ENCODE results near the gene MSRB3. TPM values are rescaled to one million over a fixed set of nuclear protein-coding genes. Genes with fewer than 3 reads are reported as not detected.

Gene MSRB3
- total and polyA plus RNA-seq, 7 donors, result 6.2 to 232 (median 159) TPM

DNA sequence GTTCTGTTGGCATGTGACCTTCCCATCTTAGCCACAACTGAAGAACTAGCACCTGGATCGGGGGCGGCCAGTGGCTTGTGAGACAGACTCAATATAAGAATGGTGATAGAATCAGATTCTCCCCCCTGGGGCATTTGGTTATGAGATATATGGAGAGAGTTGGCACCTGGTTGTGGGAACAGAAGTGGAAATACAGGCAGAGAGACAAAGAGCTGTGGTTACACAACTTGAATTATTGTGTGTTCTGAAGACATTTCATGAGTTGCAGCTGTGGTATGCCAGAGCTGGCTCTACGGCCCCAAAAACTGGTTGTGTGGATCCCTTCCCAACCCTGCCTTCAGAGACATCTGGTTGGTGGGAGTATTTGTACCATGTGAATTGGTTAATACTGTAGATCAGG lies 2.9 kb upstream of the MSRB3 start:
- Histone ChIP-seq H3K4me3 (no peak overlapping the region), H3K27me3 (no peaks in the 10 kb centered on the region), H3K36me3 (no peaks in the 10 kb centered on the region), H3K9me3 (no peaks in the 10 kb centered on the region), H3K27ac (no peak overlapping the region), H3K4me1 (peaks cover 0 to 21% (median 14%) of the 10 kb centered on the region in 4 donors)
- no peak for TF ChIP-seq POLR2AphosphoS5 (IDR thresholded peaks at IDR 0.05)
- TF ChIP-seq EP300 (IDR thresholded peaks at IDR 0.05), result no peak
- TF ChIP-seq POLR2A (IDR thresholded peaks at IDR 0.05), result no peak
- no peak for TF ChIP-seq CTCF (IDR thresholded peaks at IDR 0.05)
- intact Hi-C loops (cut with DNase I), result loop anchor here (5.0 kb wide), 1 partner anchor 108 kb away; the partner anchor contains the start of gene LEMD3
- no peak for DNase-seq
- WGBS, 2 donors, result 68 to 86% methylated on average over 3 of the region's 3 CpGs

DNA sequence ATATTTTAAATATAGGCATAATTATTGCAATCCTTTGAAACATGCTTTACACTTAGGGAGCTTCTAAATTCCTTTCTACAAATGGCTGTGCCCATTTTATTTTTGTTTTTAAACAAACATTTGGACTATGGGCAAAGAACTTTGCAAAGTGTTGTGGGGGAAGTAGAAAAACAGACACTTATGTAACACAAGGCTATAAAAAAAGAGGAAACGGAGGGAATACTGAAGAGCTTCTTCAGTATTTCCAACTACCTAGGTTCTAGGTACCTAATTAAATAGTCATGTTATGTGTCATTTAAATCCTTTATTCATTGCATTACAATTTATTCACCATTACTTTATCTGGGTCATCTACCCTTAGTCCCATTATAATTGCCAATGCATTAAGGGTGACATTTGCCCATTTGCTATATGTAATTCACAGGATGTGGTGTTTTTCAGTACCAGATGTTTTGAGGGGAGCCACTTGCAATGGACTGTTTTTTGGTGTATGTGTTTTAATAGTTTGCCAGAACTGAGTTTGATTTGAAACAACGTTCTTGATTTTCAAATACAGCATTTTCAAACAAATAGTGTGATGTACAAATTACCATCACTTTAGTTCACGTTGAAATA lies 1.5 kb upstream of the MSRB3 start:
- Histone ChIP-seq H3K36me3 (no peaks in the 10 kb centered on the region), H3K9me3 (no peaks in the 10 kb centered on the region), H3K27ac (peak overlapping the region in 2 of 4 donors; percentile 97 to 98), H3K27me3 (no peaks in the 10 kb centered on the region), H3K4me3 (no peak overlapping the region), H3K4me1 (peaks cover 0 to 33% (median 26%) of the 10 kb centered on the region in 4 donors)
- TF ChIP-seq EP300 (IDR thresholded peaks at IDR 0.05) (no peak), CTCF (IDR thresholded peaks at IDR 0.05) (no peak), POLR2A (IDR thresholded peaks at IDR 0.05) (no peak), POLR2AphosphoS5 (IDR thresholded peaks at IDR 0.05) (no peak)
- DNase-seq, result no peak
- WGBS, 2 donors, result 61 to 68% methylated on average over 3 of the region's 3 CpGs
- intact Hi-C loops (cut with DNase I), result loop anchor here (5.0 kb wide), 1 partner anchor 110 kb away; the partner anchor contains the start of gene LEMD3

GRCh38 chr12:65277994-65278575 lies 398 bp upstream of the MSRB3 start:
- peak overlapping the region; percentile 82 to 97 (median 93) for H3K4me3 ChIP-seq
- H3K4me1 ChIP-seq, result peaks cover 0 to 44% (median 36%) of the 10 kb centered on the region in 4 donors
- H3K36me3 ChIP-seq, result no peaks in the 10 kb centered on the region
- no peaks in the 10 kb centered on the region for H3K27me3 ChIP-seq
- 27 to 48% methylated on average over 23 of the region's 23 CpGs for WGBS, 2 donors
- no peaks in the 10 kb centered on the region for H3K9me3 ChIP-seq
- DNase-seq, result peak; percentile 63
- TF ChIP-seq POLR2AphosphoS5 (IDR thresholded peaks at IDR 0.05) (no peak), POLR2A (IDR thresholded peaks at IDR 0.05) (no peak), EP300 (IDR thresholded peaks at IDR 0.05) (no peak), CTCF (IDR thresholded peaks at IDR 0.05) (no peak)
- peak overlapping the region; percentile 96 to 98 (median 98) for H3K27ac ChIP-seq
- intact Hi-C loops (cut with DNase I), result loop anchor here (2.0 to 5.0 kb wide), 2 partner anchors 23 to 111 kb away; partner anchors contain the start of gene LEMD3

GRCh38 chr12:65279369-65280112 lies 1.1 kb downstream of the MSRB3 start:
- no peak for DNase-seq
- no peaks in the 10 kb centered on the region for H3K27me3 ChIP-seq
- H3K36me3 ChIP-seq, result no peaks in the 10 kb centered on the region
- TF ChIP-seq POLR2AphosphoS5 (IDR thresholded peaks at IDR 0.05) (no peak), EP300 (IDR thresholded peaks at IDR 0.05) (no peak), CTCF (IDR thresholded peaks at IDR 0.05) (no peak), POLR2A (IDR thresholded peaks at IDR 0.05) (no peak)
- H3K4me1 ChIP-seq, result peaks cover 0 to 58% (median 50%) of the 10 kb centered on the region in 4 donors
- intact Hi-C loops (cut with DNase I), result loop anchor here (2.0 to 5.0 kb wide), 2 partner anchors 21 to 112 kb away; partner anchors contain the start of gene LEMD3
- peak overlapping the region; percentile 96 to 98 (median 98) for H3K27ac ChIP-seq
- WGBS, 2 donors, result 11 to 17% methylated on average over 23 of the region's 23 CpGs
- no peaks in the 10 kb centered on the region for H3K9me3 ChIP-seq
- peak overlapping the region; percentile 82 to 97 (median 93) for H3K4me3 ChIP-seq
